H1 (cell line): ENCODE measurements around the gene GOLGA8J. TPM values are rescaled to one million over a fixed set of nuclear protein-coding genes. Genes with fewer than 3 reads are reported as not detected.

Experiments
- CTCF ChIA-PET: fragments of 300-600 bp; sonication (Branson Sonifier 250); formaldehyde crosslinking; loops from one replicate; lab custom pipeline; 2021; ENCODE audit not compliant: partially characterized antibody; lab: Charles Lee
- POLR2A ChIA-PET: fragments of 300-600 bp; sonication (Branson Sonifier 250); formaldehyde crosslinking; loops from one replicate; lab custom pipeline; 2021; ENCODE audit warnings: inconsistent platforms; ENCODE audit not compliant: partially characterized antibody; lab: Charles Lee
- DNase-seq, 2 experiments: peaks; one replicate each; pipeline versions ENCODE4 v3.0.0 to v3.0.0-alpha.2; 2010 to 2022; ENCODE audit warnings: low spot score in 2 of 2, low read depth in 1 of 2, mixed read lengths in 1 of 2
- FAIRE-seq: peaks from 2 replicates; lab custom pipeline; 2011; peaks lifted over from hg19 to GRCh38; lab: Jason Lieb, UNC
- H2AFZ ChIP-seq: 2 replicates; pipeline ENCODE4 v1.8.1; 2012; ENCODE audit warnings: low read length, inconsistent platforms
- H2AK5ac ChIP-seq: 2 replicates; pipeline ENCODE4 v1.6.1; 2013; ENCODE audit warnings: low read depth, low read length
- H2BK120ac ChIP-seq: replicated peaks from 2 replicates; pipeline ENCODE3; 2013; ENCODE audit warnings: low read depth, low read length, inconsistent platforms
- H2BK12ac ChIP-seq: 2 replicates; pipeline ENCODE4 v1.6.1; 2013; ENCODE audit warnings: low read depth, low read length
- H2BK15ac ChIP-seq: 2 replicates; pipeline ENCODE4 v1.6.1; 2013; ENCODE audit warnings: low read length
- H2BK20ac ChIP-seq: 2 replicates; pipeline ENCODE4 v1.6.1; 2013; ENCODE audit warnings: low read length
- H2BK5ac ChIP-seq: 2 replicates; pipeline ENCODE4 v1.6.1; 2013; ENCODE audit warnings: low read depth, low read length
- H3K14ac ChIP-seq: 2 replicates; pipeline ENCODE4 v1.6.1; 2013; ENCODE audit warnings: inconsistent platforms; ENCODE audit not compliant: insufficient read length
- H3K18ac ChIP-seq: 2 replicates; pipeline ENCODE4 v1.6.1; 2013; ENCODE audit warnings: low read length; ENCODE audit errors: extremely low read depth
- H3K23ac ChIP-seq: 2 replicates; pipeline ENCODE4 v1.6.1; 2013; ENCODE audit warnings: inconsistent platforms; ENCODE audit not compliant: insufficient read length
- H3K23me2 ChIP-seq: 2 replicates; pipeline ENCODE4 v1.6.1; 2013; ENCODE audit warnings: low read depth, low read length
- H3K27ac ChIP-seq: 2 replicates; pipeline ENCODE4 v1.6.1; 2011; ENCODE audit warnings: low read depth, low read length, inconsistent platforms
- H3K27me3 ChIP-seq, 4 experiments: replicated peaks in 1 of 4; 1 replicate in 1 of 4; 2 replicates in 3 of 4; pipeline versions ENCODE4 v1.6.1 to v1.8.1; 2011 to 2013; ENCODE audit warnings: low read length in 3 of 4, mild to moderate bottlenecking in 3 of 4, inconsistent platforms in 2 of 4, mixed read lengths in 2 of 4, moderate library complexity in 1 of 4; ENCODE audit not compliant: control insufficient read depth in 3 of 4, insufficient read depth in 3 of 4; ENCODE audit errors: extremely low read depth in 1 of 4
- H3K36me3 ChIP-seq, 4 experiments: 2 replicates each; pipeline versions ENCODE4 v1.6.1 to v1.8.1; 2011 to 2013; ENCODE audit warnings: mild to moderate bottlenecking in 4 of 4, low read length in 3 of 4, moderate library complexity in 2 of 4, control low read depth in 1 of 4, inconsistent platforms in 1 of 4; ENCODE audit not compliant: insufficient read depth in 4 of 4, control insufficient read depth in 2 of 4
- H3K4ac ChIP-seq: replicated peaks from 2 replicates; pipeline ENCODE3; 2013; ENCODE audit warnings: low read length, low read depth, mixed read lengths, inconsistent platforms; ENCODE audit not compliant: insufficient read length
- H3K4me1 ChIP-seq, 4 experiments: replicated peaks in 1 of 4; 1 replicate in 1 of 4; 2 replicates in 3 of 4; pipeline versions ENCODE4 v1.6.1 to v1.8.1; 2011 to 2013; ENCODE audit warnings: low read length in 3 of 4, inconsistent platforms in 2 of 4, mixed read lengths in 1 of 4; ENCODE audit not compliant: insufficient read depth in 4 of 4, control insufficient read depth in 3 of 4
- H3K4me2 ChIP-seq, 2 experiments: 2 replicates each; pipeline versions ENCODE4 v1.6.1 to v1.8.1; 2011 to 2013; ENCODE audit warnings: low read depth in 2 of 2, low read length in 2 of 2, control low read depth in 1 of 2, inconsistent platforms in 1 of 2, mild to moderate bottlenecking in 1 of 2; ENCODE audit not compliant: insufficient read depth in 1 of 2
- H3K4me3 ChIP-seq, 4 experiments: fragments of 200-600, 300-600 bp in 1 of 4; sonication (generic), shearing (Covaris generic), sonication (Bioruptor Twin) in 1 of 4; 2 replicates each; pipeline versions ENCODE4 v1.5.1 to v1.8.1; 2011 to 2016; ENCODE audit warnings: low read length in 4 of 4, low read depth in 3 of 4, control low read depth in 2 of 4, inconsistent platforms in 2 of 4, mild to moderate bottlenecking in 2 of 4, mixed read lengths in 1 of 4, moderate library complexity in 1 of 4; ENCODE audit not compliant: insufficient read depth in 2 of 4; ENCODE audit errors: extremely low read depth in 1 of 4
- H3K56ac ChIP-seq: replicated peaks from 2 replicates; pipeline ENCODE3; 2013; ENCODE audit warnings: low read depth, mild to moderate bottlenecking, mixed read lengths, low read length, inconsistent platforms; ENCODE audit not compliant: insufficient read length
- H3K79me1 ChIP-seq: 2 replicates; pipeline ENCODE4 v1.6.1; 2013; ENCODE audit warnings: low read depth, low read length, control low read depth
- H3K79me2 ChIP-seq, 2 experiments: 2 replicates each; pipeline versions ENCODE4 v1.6.1 to v1.8.1; 2012 to 2013; ENCODE audit warnings: low read length in 2 of 2, mild to moderate bottlenecking in 2 of 2, inconsistent platforms in 1 of 2; ENCODE audit not compliant: insufficient read depth in 2 of 2, control insufficient read depth in 1 of 2
- H3K9ac ChIP-seq, 4 experiments: replicated peaks in 1 of 4; 1 replicate in 1 of 4; 2 replicates in 3 of 4; pipeline versions ENCODE4 v1.6.1 to v1.8.1; 2011 to 2013; ENCODE audit warnings: low read depth in 3 of 4, low read length in 3 of 4, control low read depth in 2 of 4, mild to moderate bottlenecking in 2 of 4, moderate library complexity in 2 of 4, inconsistent platforms in 1 of 4; ENCODE audit errors: extremely low read depth in 1 of 4
- H3K9me3 ChIP-seq, 2 experiments: 2 replicates each; pipeline versions ENCODE4 v1.6.1 to v1.8.1; 2012 to 2013; ENCODE audit warnings: mild to moderate bottlenecking in 2 of 2, moderate library complexity in 2 of 2, control low read depth in 1 of 2, inconsistent platforms in 1 of 2, low read depth in 1 of 2, low read length in 1 of 2, mixed read lengths in 1 of 2; ENCODE audit not compliant: insufficient read depth in 2 of 2
- H4K20me1 ChIP-seq, 2 experiments: replicated peaks in 1 of 2; 2 replicates each; pipeline versions ENCODE3 to v1.8.1; 2011 to 2013; ENCODE audit warnings: inconsistent platforms in 2 of 2, low read length in 2 of 2, mild to moderate bottlenecking in 1 of 2; ENCODE audit not compliant: insufficient read depth in 2 of 2, control insufficient read depth in 1 of 2
- H4K5ac ChIP-seq: 2 replicates; pipeline ENCODE4 v1.6.1; 2013; ENCODE audit warnings: low read length, low read depth, mixed read lengths, inconsistent platforms; ENCODE audit not compliant: insufficient read length
- H4K8ac ChIP-seq: 2 replicates; pipeline ENCODE4 v1.8.0; 2013; ENCODE audit warnings: mild to moderate bottlenecking, moderate library complexity, low read length, inconsistent platforms; ENCODE audit not compliant: insufficient read depth; ENCODE audit errors: extremely low read depth
- H4K91ac ChIP-seq: replicated peaks from 2 replicates; pipeline ENCODE3; 2013; ENCODE audit warnings: low read length, mixed read lengths, inconsistent platforms; ENCODE audit not compliant: insufficient read length
- GTF2F1 ChIP-seq: IDR thresholded peaks from 2 replicates; pipeline ENCODE4 v1.6.1; 2012; ENCODE audit warnings: low read depth, low read length, improper control_type of control experiment, borderline replicate concordance
- JUND ChIP-seq: IDR thresholded peaks from 2 replicates; pipeline ENCODE4 v1.6.1; 2011; ENCODE audit warnings: mild to moderate bottlenecking, improper control_type of control experiment, low read length
- KDM1A ChIP-seq: fragments of 200-600, 300-600 bp; sonication (generic); IDR thresholded peaks from 2 replicates; pipeline ENCODE4 v1.7.1; 2016; ENCODE audit warnings: mild to moderate bottlenecking, low read length, borderline replicate concordance
- RXRA ChIP-seq: IDR thresholded peaks from 2 replicates; pipeline ENCODE4 v1.6.1; 2011; ENCODE audit warnings: low read depth, mild to moderate bottlenecking, low read length, moderate library complexity; ENCODE audit not compliant: insufficient read depth
- WGBS, 2 experiments: shearing (Covaris generic) in 1 of 2; methylation state at CpG; one replicate each; pipeline versions ENCODE4 v1.1.6 to v1.1.7; 2013 to 2015; ENCODE audit warnings: low lambda C conversion rate in 2 of 2, mixed read lengths in 2 of 2, inconsistent platforms in 1 of 2, low coverage in 1 of 2, missing lambda C conversion rate in 1 of 2; ENCODE audit not compliant: insufficient replicate concordance in 2 of 2, insufficient coverage in 1 of 2, insufficient read length in 1 of 2; ENCODE audit errors: extremely low coverage in 1 of 2, missing lambda C conversion rate in 1 of 2; 5-methylcytosine and 5-hydroxymethylcytosine counted together
- polyA plus RNA-seq, 7 experiments: library from polyadenylated mRNA; depleted of rRNA in 3 of 7; stranded (reverse) in 5 of 7; unstranded in 2 of 7; fragments of >200 nt in 5 of 7; fragments of 200-250 nt in 2 of 7; gene quantifications; 1 replicate in 5 of 7; 2 replicates in 1 of 7; 4 replicates in 1 of 7; pipeline versions ENCODE4 v1.2.1 to v1.2.3, GENCODE V29; 2011 to 2013; ENCODE audit warnings: missing spikeins in 2 of 7, mixed read lengths in 2 of 7
- total RNA-seq: library from RNA; stranded (reverse); fragmentation: NEBNext Ultra II Directional; extraction: Animal tissue kit (Norgen Biotek cat#: 25700); gene quantifications from 2 replicates; pipeline ENCODE4 v1.2.1, GENCODE V29; 2021

Gene GOLGA8J
- total and polyA plus RNA-seq, 2 of the 8 experiments (the other 6 are each of a cell fraction or from before 2014, with no cell fraction given), result not detected

DNA sequence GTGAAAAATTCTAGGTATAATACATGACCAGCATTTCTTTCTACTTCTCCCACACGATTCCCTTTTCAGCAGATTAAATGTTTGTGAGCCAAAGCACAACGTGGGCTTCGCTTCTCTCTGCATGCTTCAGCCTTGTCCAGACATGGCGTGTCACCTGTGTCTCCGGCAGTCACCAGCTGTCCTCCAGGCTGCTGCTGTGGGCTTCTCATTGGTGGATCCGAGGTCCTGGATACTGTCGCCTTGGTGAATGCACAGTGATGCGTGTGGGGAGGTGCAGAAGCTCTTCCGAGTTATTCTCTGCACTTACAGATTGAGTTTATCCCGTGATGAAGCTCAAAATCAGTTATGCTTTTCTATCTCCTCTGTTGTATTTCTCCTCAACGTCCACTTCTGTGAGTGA is 23.0 kb upstream of the GOLGA8J start:
- Histone ChIP-seq H3K23ac (no peak overlapping the region), H3K9me3 (no peaks in the 10 kb centered on the region), H3K4ac (no peak overlapping the region), H3K4me3 (no peak overlapping the region), H2BK120ac (no peak overlapping the region), H3K79me1 (no peaks in the 10 kb centered on the region), H3K23me2 (no peaks in the 10 kb centered on the region), H3K14ac (no peak overlapping the region), H3K36me3 (no peaks in the 10 kb centered on the region), H3K18ac (no peak overlapping the region), H4K8ac (no peak overlapping the region; the same call in 1 of the 2 replicates), H3K9ac (no peak overlapping the region), H2BK12ac (no peak overlapping the region), H4K5ac (no peak overlapping the region), H2BK20ac (no peak overlapping the region), H3K79me2 (no peaks in the 10 kb centered on the region), H2BK5ac (no peak overlapping the region), H2BK15ac (no peak overlapping the region), H3K56ac (no peak overlapping the region), H3K4me1 (no peaks in the 10 kb centered on the region), H3K4me2 (no peak overlapping the region), H4K20me1 (no peaks in the 10 kb centered on the region), H4K91ac (no peak overlapping the region), H3K27me3 (no peaks in the 10 kb centered on the region), H2AFZ (no peak overlapping the region), H2AK5ac (no peak overlapping the region), H3K27ac (no peak overlapping the region)
- WGBS, 2 experiments, result 89% methylated on average over 11 of the region's 11 CpGs; no CpG with 5 or more reads in 1 of the 2 experiments
- ChIA-PET CTCF (interaction anchor here (0.5 to 1.9 kb wide), 4 partner anchors 15 to 391 kb away, joined by 3 to 10 read pairs (median 3); no protein-coding TSS in a partner anchor), POLR2A (no interaction called here)
- no peak for TF ChIP-seq GTF2F1
- no peak for TF ChIP-seq JUND
- TF ChIP-seq KDM1A, result no peak
- no peak for TF ChIP-seq RXRA
- FAIRE-seq (no peak), DNase-seq (no peak)
